GM23338 (cell line): ENCODE results near the gene SCFD2. TPM values are rescaled to one million over a fixed set of nuclear protein-coding genes. Genes with fewer than 3 reads are reported as not detected.

Source experiments
- ATAC-seq: fragments of 200-7000 bp; cut with Tn5 transposase; 3 replicates; pipeline ENCODE4 v1.9.1; 2020
- DNase-seq: peaks from one replicate; pipeline ENCODE4 v3.0.0-alpha.2; 2015; ENCODE audit warnings: low spot score
- H2AFZ ChIP-seq: fragments of 200-600 bp; sonication (generic); 2 replicates; pipeline ENCODE4 v1.8.0; 2016; ENCODE audit warnings: antibody characterized with exemption, mild to moderate bottlenecking, moderate library complexity
- H3F3A ChIP-seq: fragments of 200-600 bp; sonication (generic); replicated peaks from 2 replicates; pipeline ENCODE4 v1.8.0; 2017; ENCODE audit warnings: antibody characterized with exemption, mixed run types, low read depth
- H3K27ac ChIP-seq: fragments of 200-600 bp; sonication (generic); 2 replicates; pipeline ENCODE4 v1.6.1; 2016; ENCODE audit warnings: low read depth
- H3K27me3 ChIP-seq: fragments of 200-600 bp; sonication (generic); 2 replicates; pipeline ENCODE4 v1.8.0; 2016; ENCODE audit warnings: mild to moderate bottlenecking, mixed run types, moderate library complexity; ENCODE audit not compliant: insufficient read depth
- H3K36me3 ChIP-seq: fragments of 200-600 bp; sonication (generic); 2 replicates; pipeline ENCODE4 v1.8.0; 2016; ENCODE audit warnings: mild to moderate bottlenecking; ENCODE audit not compliant: insufficient read depth
- H3K4me1 ChIP-seq: fragments of 200-600 bp; sonication (generic); 2 replicates; pipeline ENCODE4 v1.8.0; 2016; ENCODE audit warnings: mild to moderate bottlenecking, moderate library complexity; ENCODE audit not compliant: insufficient read depth
- H3K4me2 ChIP-seq: fragments of 200-600 bp; sonication (generic); 2 replicates; pipeline ENCODE4 v1.7.1; 2017; ENCODE audit warnings: mixed run types
- H3K4me3 ChIP-seq: fragments of 200-600 bp; sonication (generic); 2 replicates; pipeline ENCODE4 v1.6.1; 2016; ENCODE audit warnings: mixed run types
- H3K79me2 ChIP-seq: fragments of 200-600 bp; sonication (generic); replicated peaks from 2 replicates; pipeline ENCODE4 v1.8.0; 2017; ENCODE audit warnings: mild to moderate bottlenecking; ENCODE audit not compliant: insufficient read depth
- H3K9me2 ChIP-seq: fragments of 200-600 bp; sonication (generic); 2 replicates; pipeline ENCODE4 v1.8.0; 2017; ENCODE audit not compliant: insufficient read depth
- H4K20me1 ChIP-seq: fragments of 200-600 bp; sonication (generic); replicated peaks from 2 replicates; pipeline ENCODE4 v1.8.0; 2017; ENCODE audit warnings: mild to moderate bottlenecking; ENCODE audit not compliant: insufficient read depth
- H3K27ac Mint-ChIP-seq: 2 replicates; pipeline ENCODE4 v1.8.0; 2020; ENCODE audit warnings: inconsistent platforms, mild to moderate bottlenecking, moderate library complexity, mixed read lengths
- H3K27me3 Mint-ChIP-seq: 3 replicates; pipeline ENCODE4 v1.8.0; 2022; ENCODE audit warnings: low read depth, mild to moderate bottlenecking, moderate library complexity, mixed read lengths, inconsistent platforms; ENCODE audit not compliant: insufficient read depth, poor library complexity
- H3K36me3 Mint-ChIP-seq: 3 replicates; pipeline ENCODE4 v1.8.0; 2021; ENCODE audit warnings: low read depth, mild to moderate bottlenecking, inconsistent platforms, moderate library complexity, mixed read lengths
- H3K4me1 Mint-ChIP-seq: 3 replicates; pipeline ENCODE4 v1.8.0; 2020; ENCODE audit warnings: mild to moderate bottlenecking, inconsistent platforms, mixed read lengths
- H3K4me3 Mint-ChIP-seq: 3 replicates; pipeline ENCODE4 v1.8.0; 2021; ENCODE audit warnings: moderate library complexity, mild to moderate bottlenecking, inconsistent platforms, mixed read lengths
- H3K9me3 Mint-ChIP-seq: 3 replicates; pipeline ENCODE4 v1.8.0; 2020; ENCODE audit warnings: moderate library complexity, mild to moderate bottlenecking, inconsistent platforms, mixed read lengths
- CREB1 ChIP-seq: fragments of 250-450 bp; sonication (Bioruptor Pico); IDR thresholded peaks from 2 replicates; pipeline ENCODE4 v1.5.0; 2020; ENCODE audit warnings: low read depth, mild to moderate bottlenecking, moderate library complexity
- CTCF ChIP-seq, 2 experiments: fragments of 200-600 bp in 1 of 2; sonication (generic) in 1 of 2; conservative IDR thresholded peaks; 2 replicates each; pipeline versions ENCODE4 v1.5.1 to v1.6.1; 2016 to 2017; ENCODE audit warnings: antibody characterized with exemption in 2 of 2, low read depth in 2 of 2, mild to moderate bottlenecking in 2 of 2, moderate library complexity in 1 of 2
- ETS1 ChIP-seq: IDR thresholded peaks from 2 replicates; pipeline ENCODE4 v1.6.1; 2016; ENCODE audit warnings: antibody characterized with exemption
- EZH2 ChIP-seq: fragments of 200-600 bp; sonication (generic); IDR thresholded peaks from one replicate; pipeline ENCODE4 v1.8.0; 2017; ENCODE audit warnings: antibody characterized with exemption, mild to moderate bottlenecking, low read depth; ENCODE audit not compliant: unreplicated experiment
- EZH2phosphoT487 ChIP-seq: fragments of 200-600 bp; sonication (generic); IDR thresholded peaks from one replicate; pipeline ENCODE4 v1.8.1; 2018; ENCODE audit warnings: antibody characterized with exemption; ENCODE audit not compliant: unreplicated experiment
- JUNB ChIP-seq: IDR thresholded peaks from one replicate; pipeline ENCODE4 v1.6.1; 2016; ENCODE audit warnings: antibody characterized with exemption; ENCODE audit not compliant: unreplicated experiment
- NANOG ChIP-seq: IDR thresholded peaks from 2 replicates; pipeline ENCODE4 v1.6.1; 2016; ENCODE audit warnings: antibody characterized with exemption, borderline replicate concordance
- POLR2AphosphoS5 ChIP-seq: IDR thresholded peaks from 2 replicates; pipeline ENCODE4 v1.6.1; 2016; ENCODE audit warnings: antibody characterized with exemption, low read depth
- REST ChIP-seq: IDR thresholded peaks from one replicate; pipeline ENCODE4 v1.6.1; 2018; ENCODE audit warnings: antibody characterized with exemption; ENCODE audit not compliant: unreplicated experiment
- STAT1 ChIP-seq: IDR thresholded peaks from one replicate; pipeline ENCODE4 v1.6.1; 2016; ENCODE audit warnings: antibody characterized with exemption; ENCODE audit not compliant: unreplicated experiment
- ZNF114 ChIP-seq: fragments of 250-450 bp; sonication (Bioruptor Pico); IDR thresholded peaks from 2 replicates; pipeline ENCODE4 v1.5.0; 2020; ENCODE audit warnings: mild to moderate bottlenecking, moderate library complexity
- ZNF331 ChIP-seq: fragments of 250-450 bp; sonication (Bioruptor Pico); IDR thresholded peaks from 2 replicates; pipeline ENCODE4 v1.5.0; 2020; ENCODE audit warnings: low read depth, mild to moderate bottlenecking, moderate library complexity
- ZNF462 ChIP-seq: fragments of 250-450 bp; sonication (Bioruptor Pico); IDR thresholded peaks from 2 replicates; pipeline ENCODE4 v1.5.0; 2020; ENCODE audit warnings: mild to moderate bottlenecking, moderate library complexity
- polyA plus RNA-seq: library from polyadenylated mRNA; unstranded; fragments of >200 nt; fragmentation: Nextera tagmentation; extraction: Ambion mirVana; gene quantifications from 2 replicates; pipeline ENCODE4 v1.2.1, GENCODE V29; 2016
- total RNA-seq: library from RNA; depleted of rRNA; stranded (reverse); fragments of >200 nt; shearing (Covaris generic); gene quantifications from 2 replicates; pipeline ENCODE4 v1.2.3, GENCODE V29; 2014

Gene SCFD2
- total and polyA plus RNA-seq, 2 experiments from 2014 or later: 5.7 to 17.5 TPM

GRCh38 chr4:53076374-53076958 is 289.4 kb downstream of the SCFD2 start:
- no peak overlapping the region for H3K27ac ChIP-seq
- no peaks in the 10 kb centered on the region for H3K9me2 ChIP-seq
- H3K79me2 ChIP-seq: no peaks in the 10 kb centered on the region
- Mint-ChIP-seq H3K9me3 (no peaks in the 10 kb centered on the region), H3K27me3 (no peaks in the 10 kb centered on the region), H3K4me3 (no peak overlapping the region), H3K36me3 (no peaks in the 10 kb centered on the region), H3K27ac (no peak overlapping the region), H3K4me1 (peaks cover 9% of the 10 kb centered on the region)
- H4K20me1 ChIP-seq: no peaks in the 10 kb centered on the region
- ATAC-seq (no peak), DNase-seq (no peak)
- no peaks in the 10 kb centered on the region for H3K27me3 ChIP-seq
- H3K4me1 ChIP-seq: peaks cover 3% of the 10 kb centered on the region; the same call in 1 of the 2 replicates
- H3K4me3 ChIP-seq: no peak overlapping the region
- H2AFZ ChIP-seq: no peak overlapping the region
- H3K4me2 ChIP-seq: no peak overlapping the region
- no peaks in the 10 kb centered on the region for H3K36me3 ChIP-seq
- no peaks in the 10 kb centered on the region for H3F3A ChIP-seq
- TF ChIP-seq REST: no peak
- TF ChIP-seq POLR2AphosphoS5: no peak
- no peak for TF ChIP-seq ZNF331 (CRISPR knock-in tag)
- no peak for TF ChIP-seq ZNF462 (CRISPR knock-in tag)
- no peak for TF ChIP-seq EZH2
- TF ChIP-seq EZH2phosphoT487: no peak
- TF ChIP-seq STAT1: no peak
- no peak for TF ChIP-seq CREB1 (CRISPR knock-in tag)
- no peak for TF ChIP-seq ETS1
- TF ChIP-seq JUNB: no peak
- no peak for TF ChIP-seq NANOG
- TF ChIP-seq ZNF114 (CRISPR knock-in tag): no peak
- TF ChIP-seq CTCF (conservative IDR thresholded peaks at IDR 0.05; ENCODE audit: low read depth in 2 of 2): no peak
